Endothelial cell of umbilical vein (primary cell): ENCODE measurements around the gene WSB2. TPM values are rescaled to one million over a fixed set of nuclear protein-coding genes. Genes with fewer than 3 reads are reported as not detected.

Experiments used
- BruUV-seq: library from RNA; stranded (reverse); fragments of 400-500 nt; replicated peaks from 2 replicates; lab custom pipeline; 2021; lab: Mats Ljungman, UMichigan
- CTCF ChIA-PET: fragments of 300-600, 350-600 bp; sonication (Branson Sonifier 250); formaldehyde crosslinking; loops from one replicate; lab custom pipeline; 2021; ENCODE audit warnings: antibody characterized with exemption, inconsistent platforms; lab: Charles Lee
- POLR2A ChIA-PET: fragments of 300-600, 350-600 bp; sonication (Branson Sonifier 250); formaldehyde crosslinking; loops from one replicate; lab custom pipeline; 2021; ENCODE audit warnings: antibody characterized with exemption, inconsistent platforms; lab: Charles Lee
- DNase-seq: peaks from one replicate; pipeline ENCODE4 v3.0.0-alpha.2; 2011; ENCODE audit warnings: low read depth, low spot score
- FAIRE-seq: peaks from 2 replicates; lab custom pipeline; 2011; peaks lifted over from hg19 to GRCh38; lab: Jason Lieb, UNC
- H2AFZ ChIP-seq: 2 replicates; pipeline ENCODE4 v1.6.0; 2012; ENCODE audit warnings: low read depth, low read length, control low read depth, inconsistent platforms
- H3K27ac ChIP-seq: 2 replicates; pipeline ENCODE4 v1.5.1; 2011; ENCODE audit warnings: low read depth, mild to moderate bottlenecking, control low read depth, low read length, moderate library complexity; ENCODE audit not compliant: insufficient read depth
- H3K27me3 ChIP-seq, 2 experiments: 2 replicates each; pipeline versions ENCODE4 v1.6.0 to v1.6.1; 2011; ENCODE audit warnings: low read length in 2 of 2, mixed read lengths in 1 of 2; ENCODE audit not compliant: control insufficient read depth in 2 of 2, insufficient read depth in 2 of 2
- H3K36me3 ChIP-seq, 2 experiments: 2 replicates in 1 of 2; 3 replicates in 1 of 2; pipeline ENCODE4 v1.5.1; 2011; ENCODE audit warnings: low read length in 2 of 2, mild to moderate bottlenecking in 1 of 2, moderate library complexity in 1 of 2; ENCODE audit not compliant: control insufficient read depth in 2 of 2, insufficient read depth in 2 of 2; ENCODE audit errors: extremely low read depth in 1 of 2
- H3K4me1 ChIP-seq: 3 replicates; pipeline ENCODE4 v1.5.1; 2011; ENCODE audit warnings: mild to moderate bottlenecking, low read length; ENCODE audit not compliant: control insufficient read depth, insufficient read depth; ENCODE audit errors: extremely low read depth
- H3K4me2 ChIP-seq: 2 replicates; pipeline ENCODE4 v1.6.1; 2011; ENCODE audit warnings: low read length, control low read depth, mixed read lengths; ENCODE audit not compliant: insufficient read depth
- H3K4me3 ChIP-seq, 3 experiments: fragments of 200-600 bp in 1 of 3; sonication (generic), shearing (Covaris generic) in 1 of 3; replicated peaks in 1 of 3; 2 replicates each; pipeline ENCODE4 v1.5.1; 2011 to 2016; ENCODE audit warnings: control low read depth in 3 of 3, low read length in 3 of 3, mild to moderate bottlenecking in 2 of 3, inconsistent platforms in 1 of 3, low read depth in 1 of 3, moderate library complexity in 1 of 3; ENCODE audit not compliant: insufficient read depth in 1 of 3
- H3K79me2 ChIP-seq: 2 replicates; pipeline ENCODE4 v1.6.0; 2012; ENCODE audit warnings: low read length, inconsistent platforms; ENCODE audit not compliant: control insufficient read depth, insufficient read depth
- H3K9ac ChIP-seq: replicated peaks from 2 replicates; pipeline ENCODE3; 2011; ENCODE audit warnings: low read length, control low read depth; ENCODE audit not compliant: insufficient read depth; ENCODE audit errors: extremely low read depth
- H3K9me1 ChIP-seq: replicated peaks from 3 replicates; pipeline ENCODE4 v1.6.0; 2011; ENCODE audit warnings: mild to moderate bottlenecking, low read length; ENCODE audit not compliant: control insufficient read depth, insufficient read depth; ENCODE audit errors: extremely low read depth
- H3K9me3 ChIP-seq: replicated peaks from 2 replicates; pipeline ENCODE4 v1.5.1; 2012; ENCODE audit warnings: low read length, inconsistent platforms; ENCODE audit not compliant: control insufficient read depth, insufficient read depth
- H4K20me1 ChIP-seq: replicated peaks from 2 replicates; pipeline ENCODE3; 2011; ENCODE audit warnings: mild to moderate bottlenecking, low read length; ENCODE audit not compliant: control insufficient read depth, insufficient read depth; ENCODE audit errors: extremely low read depth
- CTCF ChIP-seq, 2 donors: IDR thresholded peaks; 1 replicate in 1 of 2; 2 replicates in 1 of 2; pipeline ENCODE4 v1.5.1; 2011; ENCODE audit warnings: low read length in 2 of 2, mild to moderate bottlenecking in 2 of 2, moderate library complexity in 2 of 2, control low read depth in 1 of 2, inconsistent platforms in 1 of 2, low read depth in 1 of 2; ENCODE audit not compliant: insufficient read depth in 1 of 2; ENCODE audit errors: extremely low read depth in 1 of 2
- EZH2 ChIP-seq: IDR thresholded peaks from 2 replicates; pipeline ENCODE4 v1.6.1; 2012; ENCODE audit warnings: borderline replicate concordance, low read depth, mild to moderate bottlenecking, moderate library complexity, low read length, inconsistent platforms; ENCODE audit not compliant: severe bottlenecking
- FOS ChIP-seq: IDR thresholded peaks from 2 replicates; pipeline ENCODE4 v1.6.1; 2011; ENCODE audit warnings: mild to moderate bottlenecking, low read length, moderate library complexity, borderline replicate concordance; ENCODE audit not compliant: insufficient read depth
- GATA2 ChIP-seq: IDR thresholded peaks from 2 replicates; pipeline ENCODE4 v1.7.0; 2011; ENCODE audit warnings: low read depth, mild to moderate bottlenecking, moderate library complexity, mixed read lengths, low read length; ENCODE audit not compliant: insufficient read length, insufficient read depth
- JUN ChIP-seq: IDR thresholded peaks from 2 replicates; pipeline ENCODE4 v1.6.1; 2011; ENCODE audit warnings: borderline replicate concordance, low read depth; ENCODE audit not compliant: insufficient read length, insufficient read depth
- MYC ChIP-seq: IDR thresholded peaks from one replicate; pipeline ENCODE4 v1.6.1; 2011; ENCODE audit warnings: mild to moderate bottlenecking, low read depth, low read length
- POLR2A ChIP-seq: IDR thresholded peaks from 2 replicates; pipeline ENCODE4 v1.6.1; 2012; ENCODE audit warnings: low read depth, mild to moderate bottlenecking, control low read depth, low read length
- POLR2AphosphoS5 ChIP-seq: IDR thresholded peaks from 2 replicates; pipeline ENCODE4 v1.6.1; 2012; ENCODE audit warnings: low read depth, mild to moderate bottlenecking, control low read depth, low read length, moderate library complexity; ENCODE audit not compliant: insufficient read depth
- dilution Hi-C: fragments of 300-500 bp; cut with MboI; formaldehyde crosslinking; loops from one replicate; pipeline ENCODE4 v1.15.0; 2019; ENCODE audit warnings: low sequenced_read_pairs; ENCODE audit not compliant: extremely low pct_ligation_motif_present
- intact Hi-C: fragments of 100-400 bp; cut with micrococcal nuclease; formaldehyde crosslinking; loops from one replicate; pipeline ENCODE4 v1.10.0; 2022
- polyA plus RNA-seq, 4 experiments: library from polyadenylated mRNA; depleted of rRNA in 3 of 4; stranded (reverse) in 3 of 4; unstranded in 1 of 4; fragments of >200 nt; gene quantifications; 2 replicates each; pipeline versions ENCODE4 v1.2.1 to v1.2.3, GENCODE V29; 2011 to 2012; ENCODE audit warnings: missing spikeins in 1 of 4
- total RNA-seq: library from RNA; stranded (reverse); gene quantifications from 2 replicates; pipeline ENCODE4 v1.2.3, GENCODE V29; 2021
- TF ChIP-seq, protein P1 (sequence below): IDR thresholded peaks from 2 replicates; pipeline ENCODE4 v1.6.1; 2011; ENCODE audit not compliant: insufficient read depth, insufficient read length

The WSB2 gene
- total and polyA plus RNA-seq, 2 donors (not counting 3 experiments of a cell fraction or from before 2014, with no cell fraction given), result 73.6 to 107 TPM

- Histone ChIP-seq H3K4me1 (no peaks in the 10 kb centered on the region), H3K4me2 (no peak overlapping the region), H3K9me3 (no peaks in the 10 kb centered on the region), H3K36me3 (peaks cover 6 to 17% of the 10 kb centered on the region in 2 experiments), H3K9ac (no peak overlapping the region), H3K79me2 (no peaks in the 10 kb centered on the region), H3K27ac (no peak overlapping the region), H4K20me1 (no peaks in the 10 kb centered on the region), H3K4me3 (no peak overlapping the region), H3K27me3 (no peaks in the 10 kb centered on the region), H3K9me1 (no peaks in the 10 kb centered on the region), H2AFZ (no peak overlapping the region)
- intact Hi-C loops, result no loop called here
- CTCF ChIA-PET, result interaction anchor here (1.2 kb wide), 1 partner anchor 12 kb away, joined by 3 read pairs; no protein-coding TSS in a partner anchor
- POLR2A ChIA-PET, result no interaction called here
- dilution Hi-C loops, result no loop called here
- no peak for TF ChIP-seq GATA2
- TF ChIP-seq EZH2, result no peak
- TF ChIP-seq POLR2AphosphoS5, result no peak
- no peak for TF ChIP-seq FOS
- TF ChIP-seq JUN, result no peak
- TF ChIP-seq POLR2A, result no peak
- TF ChIP-seq, protein P1, sequence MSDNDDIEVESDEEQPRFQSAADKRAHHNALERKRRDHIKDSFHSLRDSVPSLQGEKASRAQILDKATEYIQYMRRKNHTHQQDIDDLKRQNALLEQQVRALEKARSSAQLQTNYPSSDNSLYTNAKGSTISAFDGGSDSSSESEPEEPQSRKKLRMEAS, result no peak
- no peak for TF ChIP-seq MYC
- DNase-seq, result no peak
- no peak for FAIRE-seq
- no TSS peak for BruUV-seq
Observed at GRCh38 chr12:118044075-118044474, 16.9 kb downstream of the WSB2 start.

DNA sequence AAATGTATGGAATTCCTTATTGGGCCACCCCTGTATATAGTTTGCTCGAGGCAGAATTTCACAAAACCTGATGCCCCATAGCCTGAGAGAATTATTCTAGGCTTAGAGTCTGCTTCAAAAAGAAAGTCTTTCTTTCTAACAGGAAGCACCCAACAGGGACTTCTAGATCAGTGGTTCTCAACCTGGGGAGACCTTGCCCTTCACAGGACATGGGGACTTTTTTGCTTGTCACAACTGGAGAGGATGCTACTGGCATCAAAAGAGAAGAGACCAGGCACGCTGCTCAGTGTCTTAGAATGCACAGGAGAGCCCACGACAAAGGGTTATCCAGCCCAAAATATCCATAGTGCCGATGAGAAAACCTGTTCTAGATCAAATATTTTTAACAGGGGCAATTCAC lies 18.9 kb downstream of the WSB2 start:
- H3K27me3 ChIP-seq, result no peaks in the 10 kb centered on the region
- peaks cover 6 to 21% of the 10 kb centered on the region in 2 experiments for H3K36me3 ChIP-seq
- no peak overlapping the region for H3K9ac ChIP-seq
- H3K79me2 ChIP-seq, result no peaks in the 10 kb centered on the region
- CTCF ChIA-PET, result no interaction called here
- no peak for DNase-seq
- H3K4me1 ChIP-seq, result no peaks in the 10 kb centered on the region
- H2AFZ ChIP-seq, result no peak overlapping the region
- intact Hi-C loops, result no loop called here
- H3K27ac ChIP-seq, result no peak overlapping the region
- no peak overlapping the region for H3K4me2 ChIP-seq
- no peak for FAIRE-seq
- H4K20me1 ChIP-seq, result no peaks in the 10 kb centered on the region
- TF ChIP-seq CTCF (IDR thresholded peaks at IDR 0.05; ENCODE audit: extremely low read depth in 1 of 2, insufficient read depth in 1 of 2, low read depth in 1 of 2, low read length in 2 of 2) (no peak), POLR2AphosphoS5 (no peak), JUN (no peak), GATA2 (no peak), EZH2 (no peak), POLR2A (no peak), FOS (no peak), MYC (no peak)
- TF ChIP-seq, protein P1, result no peak
- no peaks in the 10 kb centered on the region for H3K9me1 ChIP-seq
- POLR2A ChIA-PET, result no interaction called here
- H3K9me3 ChIP-seq, result no peaks in the 10 kb centered on the region
- dilution Hi-C loops, result no loop called here
- no peak overlapping the region for H3K4me3 ChIP-seq
- BruUV-seq, result no TSS peak
